ENCODE results near the gene PRPS1. TPM values are rescaled to one million over a fixed set of nuclear protein-coding genes. Genes with fewer than 3 reads are reported as not detected.
A peak's percentile ranks its signal among the peaks of the same experiment; 100 is the strongest.

PRPS1 gene
- total RNA-seq, 1 donor from 2014 or later: 22.1 TPM

DNA sequence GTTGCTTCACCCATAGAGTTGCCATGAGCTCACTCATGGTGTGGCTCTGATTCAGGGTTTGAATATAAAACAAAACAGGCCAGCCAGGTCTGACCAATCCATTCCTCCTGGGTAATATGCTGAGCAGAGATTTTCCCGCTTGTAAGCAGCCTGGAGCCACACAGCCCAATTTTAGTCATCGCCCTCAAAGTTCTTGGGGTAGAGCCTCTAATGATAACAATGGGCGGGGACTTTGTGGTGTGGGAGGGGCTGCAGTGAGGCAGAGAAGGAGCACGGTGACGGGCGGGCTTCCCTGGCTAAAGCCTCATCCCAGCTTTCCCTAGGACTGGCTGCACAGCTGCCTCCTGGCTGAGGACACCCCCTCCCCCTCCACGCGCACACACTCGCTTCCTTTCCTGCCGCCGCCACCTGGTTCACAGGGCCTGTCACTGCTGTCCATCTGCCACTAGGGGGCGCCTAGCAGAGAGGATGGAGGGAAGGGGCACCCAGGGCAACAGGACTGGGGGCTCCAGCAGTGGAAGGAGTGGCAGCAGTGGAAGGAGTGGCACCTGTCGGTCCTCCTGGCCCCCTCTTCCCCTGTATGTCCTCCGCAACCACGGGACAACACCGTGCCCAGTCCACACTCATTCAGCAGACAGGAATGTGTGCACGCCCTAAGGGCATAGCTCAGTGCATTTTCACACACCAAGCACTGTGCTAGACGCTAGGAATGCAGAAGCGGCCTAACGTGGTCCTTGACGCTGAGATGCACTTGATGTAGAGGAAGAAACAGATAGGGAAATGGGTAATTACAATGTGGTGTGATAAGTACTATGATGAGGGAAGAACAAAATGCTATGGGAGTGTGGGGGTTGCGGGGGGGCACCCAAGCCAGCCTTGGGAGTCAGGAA is 26.8 kb downstream of the PRPS1 start:
- no peaks in the 10 kb centered on the region for H3K27me3 ChIP-seq (ENCODE audit: low read depth)
- TF ChIP-seq, protein P1, sequence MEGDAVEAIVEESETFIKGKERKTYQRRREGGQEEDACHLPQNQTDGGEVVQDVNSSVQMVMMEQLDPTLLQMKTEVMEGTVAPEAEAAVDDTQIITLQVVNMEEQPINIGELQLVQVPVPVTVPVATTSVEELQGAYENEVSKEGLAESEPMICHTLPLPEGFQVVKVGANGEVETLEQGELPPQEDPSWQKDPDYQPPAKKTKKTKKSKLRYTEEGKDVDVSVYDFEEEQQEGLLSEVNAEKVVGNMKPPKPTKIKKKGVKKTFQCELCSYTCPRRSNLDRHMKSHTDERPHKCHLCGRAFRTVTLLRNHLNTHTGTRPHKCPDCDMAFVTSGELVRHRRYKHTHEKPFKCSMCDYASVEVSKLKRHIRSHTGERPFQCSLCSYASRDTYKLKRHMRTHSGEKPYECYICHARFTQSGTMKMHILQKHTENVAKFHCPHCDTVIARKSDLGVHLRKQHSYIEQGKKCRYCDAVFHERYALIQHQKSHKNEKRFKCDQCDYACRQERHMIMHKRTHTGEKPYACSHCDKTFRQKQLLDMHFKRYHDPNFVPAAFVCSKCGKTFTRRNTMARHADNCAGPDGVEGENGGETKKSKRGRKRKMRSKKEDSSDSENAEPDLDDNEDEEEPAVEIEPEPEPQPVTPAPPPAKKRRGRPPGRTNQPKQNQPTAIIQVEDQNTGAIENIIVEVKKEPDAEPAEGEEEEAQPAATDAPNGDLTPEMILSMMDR (IDR thresholded peaks at IDR 0.05; ENCODE audit: borderline replicate concordance): peak; percentile 74
- H3K27ac ChIP-seq (replicated peaks): peak overlapping the region; percentile 42
- peak; percentile 49 for DNase-seq
- intact Hi-C loops (cut with micrococcal nuclease): loop anchor here (5.0 to 10.0 kb wide), 2 partner anchors 122 to 240 kb away; partner anchors contain the start of genes NCBP2L and TSC22D3
- no peaks in the 10 kb centered on the region for H3K9me3 ChIP-seq (replicated peaks)
- H3K4me1 ChIP-seq: peaks cover 12% of the 10 kb centered on the region
- peaks cover under 1% of the 10 kb centered on the region for H3K36me3 ChIP-seq
- no peak overlapping the region for H3K4me3 ChIP-seq

DNA sequence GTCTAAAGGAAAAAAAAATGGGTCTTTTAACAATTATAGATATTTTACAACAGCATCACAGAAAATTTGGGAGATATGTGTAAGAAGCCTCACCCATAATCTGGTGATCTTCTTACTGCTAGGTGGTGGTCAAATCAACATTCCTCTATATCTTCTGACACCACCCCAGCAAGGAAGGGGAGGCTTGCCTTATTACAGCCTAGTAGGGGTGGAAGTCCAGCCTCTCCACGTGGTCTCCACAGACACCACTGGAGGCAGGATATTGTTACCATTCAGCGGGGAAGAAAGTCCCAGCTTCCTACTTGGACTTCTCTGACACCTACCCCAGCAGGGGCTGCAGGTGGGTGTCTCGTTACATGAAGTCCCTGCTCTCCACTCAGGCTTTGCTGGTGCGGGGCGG is 28.7 kb downstream of the PRPS1 start:
- no peak overlapping the region for H3K4me3 ChIP-seq
- H3K9me3 ChIP-seq (replicated peaks): no peaks in the 10 kb centered on the region
- intact Hi-C loops (cut with micrococcal nuclease): loop anchor here (5.0 to 10.0 kb wide), 2 partner anchors 120 to 238 kb away; partner anchors contain the start of genes NCBP2L and TSC22D3
- H3K36me3 ChIP-seq: no peaks in the 10 kb centered on the region
- no peak overlapping the region for H3K27ac ChIP-seq (replicated peaks)
- TF ChIP-seq, protein P1 (IDR thresholded peaks at IDR 0.05; ENCODE audit: borderline replicate concordance): no peak
- peaks cover 13% of the 10 kb centered on the region for H3K4me1 ChIP-seq
- no peak for DNase-seq
- H3K27me3 ChIP-seq (ENCODE audit: low read depth): no peaks in the 10 kb centered on the region

DNA sequence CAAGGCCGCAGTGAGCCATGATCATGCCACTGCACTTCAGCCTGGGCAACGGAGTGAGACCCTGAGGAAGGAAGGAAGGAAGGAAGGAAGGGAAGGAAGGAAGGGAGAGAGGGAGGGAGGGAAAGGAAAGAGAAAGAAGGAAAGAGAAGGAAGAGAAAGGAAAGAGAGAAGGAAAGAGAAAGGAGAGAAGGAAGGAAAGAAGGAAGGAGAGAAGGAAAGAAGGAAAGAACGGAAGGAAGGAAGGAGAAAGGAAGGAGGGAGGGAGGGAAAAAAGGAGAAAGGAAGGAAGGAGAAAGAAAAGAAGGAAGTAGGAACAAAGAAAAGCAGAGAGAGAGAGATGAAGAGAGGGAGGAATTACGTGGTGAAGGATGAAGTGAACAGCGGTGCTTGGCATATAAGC is 30.4 kb downstream of the PRPS1 start:
- TF ChIP-seq, protein P1 (IDR thresholded peaks at IDR 0.05; ENCODE audit: borderline replicate concordance): no peak
- Histone ChIP-seq H3K4me3 (no peak overlapping the region), H3K36me3 (no peaks in the 10 kb centered on the region), H3K4me1 (peaks cover 20% of the 10 kb centered on the region), H3K27ac (replicated peaks) (no peak overlapping the region), H3K27me3 (ENCODE audit: low read depth) (no peaks in the 10 kb centered on the region), H3K9me3 (replicated peaks) (no peaks in the 10 kb centered on the region)
- no peak for DNase-seq
- intact Hi-C loops (cut with micrococcal nuclease): loop anchor here (5.0 to 10.0 kb wide), 2 partner anchors 119 to 236 kb away; partner anchors contain the start of genes NCBP2L and TSC22D3

DNA sequence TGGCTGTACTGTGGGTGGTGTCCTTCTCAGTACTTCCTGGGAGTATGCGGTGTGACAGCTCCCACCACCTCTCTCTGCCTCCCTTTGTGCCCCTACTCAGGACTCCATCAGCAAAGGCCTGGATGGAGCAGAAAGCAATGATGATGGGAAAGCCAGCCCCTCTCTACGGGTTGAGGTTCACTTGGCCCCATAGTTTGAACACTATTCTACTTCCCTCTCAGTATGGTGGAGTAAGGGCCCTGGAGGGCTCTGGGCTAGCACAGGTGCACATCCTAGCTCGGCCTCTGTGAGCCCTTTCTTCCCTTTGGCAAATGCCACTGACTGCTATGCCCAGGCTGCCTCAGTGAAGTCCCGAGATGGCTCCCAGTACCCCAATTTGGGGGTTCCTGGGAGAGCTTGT is 31.0 kb downstream of the PRPS1 start:
- Histone ChIP-seq H3K36me3 (no peaks in the 10 kb centered on the region), H3K9me3 (replicated peaks) (no peaks in the 10 kb centered on the region), H3K4me3 (no peak overlapping the region), H3K27me3 (ENCODE audit: low read depth) (no peaks in the 10 kb centered on the region), H3K27ac (replicated peaks) (no peak overlapping the region), H3K4me1 (peaks cover 20% of the 10 kb centered on the region)
- TF ChIP-seq, protein P1 (IDR thresholded peaks at IDR 0.05; ENCODE audit: borderline replicate concordance): no peak
- intact Hi-C loops (cut with micrococcal nuclease): loop anchor here (5.0 to 10.0 kb wide), 2 partner anchors 118 to 236 kb away; partner anchors contain the start of genes NCBP2L and TSC22D3
- no peak for DNase-seq

DNA sequence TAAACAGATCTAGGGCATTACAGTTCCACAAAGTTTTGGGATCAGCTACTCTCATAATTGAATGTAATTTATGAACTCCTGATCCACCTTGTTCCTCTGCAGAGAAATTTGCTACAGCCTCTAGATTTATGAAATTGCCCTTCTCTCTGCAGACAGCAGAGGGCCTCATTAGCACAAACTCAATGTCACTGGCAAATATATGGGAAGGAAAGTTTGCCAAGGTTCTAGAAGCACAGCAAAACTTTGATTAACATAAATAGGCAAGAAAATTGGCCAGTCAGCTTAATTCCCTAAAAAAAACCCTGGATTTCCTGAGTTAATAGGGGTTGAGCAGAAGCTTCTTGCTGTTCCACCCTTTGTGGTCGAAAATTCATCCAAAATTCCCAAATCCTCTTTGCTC is 31.5 kb downstream of the PRPS1 start:
- TF ChIP-seq, protein P1 (IDR thresholded peaks at IDR 0.05; ENCODE audit: borderline replicate concordance): peak; percentile 73
- no peaks in the 10 kb centered on the region for H3K27me3 ChIP-seq (ENCODE audit: low read depth)
- H3K36me3 ChIP-seq: no peaks in the 10 kb centered on the region
- DNase-seq: no peak
- intact Hi-C loops (cut with micrococcal nuclease): loop anchor here (5.0 to 10.0 kb wide), 2 partner anchors 118 to 235 kb away; partner anchors contain the start of genes NCBP2L and TSC22D3
- H3K4me1 ChIP-seq: peaks cover 15% of the 10 kb centered on the region
- H3K4me3 ChIP-seq: no peak overlapping the region
- H3K9me3 ChIP-seq (replicated peaks): no peaks in the 10 kb centered on the region
- H3K27ac ChIP-seq (replicated peaks): no peak overlapping the region

Data from left ventricle myocardium inferior (tissue), 1 donor.